NCI-H1436 (cell line): ENCODE results near the gene AMMECR1L.
"Not testable (repeated sequence)": the region's sequence is repeated elsewhere in the genome, so short reads cannot be mapped to it uniquely, and the experiment has no call there.

Source experiments
- DNase-seq: peaks from one replicate; lab custom pipeline; 2025; lab: John Stamatoyannopoulos, UW

The AMMECR1L gene

DNA sequence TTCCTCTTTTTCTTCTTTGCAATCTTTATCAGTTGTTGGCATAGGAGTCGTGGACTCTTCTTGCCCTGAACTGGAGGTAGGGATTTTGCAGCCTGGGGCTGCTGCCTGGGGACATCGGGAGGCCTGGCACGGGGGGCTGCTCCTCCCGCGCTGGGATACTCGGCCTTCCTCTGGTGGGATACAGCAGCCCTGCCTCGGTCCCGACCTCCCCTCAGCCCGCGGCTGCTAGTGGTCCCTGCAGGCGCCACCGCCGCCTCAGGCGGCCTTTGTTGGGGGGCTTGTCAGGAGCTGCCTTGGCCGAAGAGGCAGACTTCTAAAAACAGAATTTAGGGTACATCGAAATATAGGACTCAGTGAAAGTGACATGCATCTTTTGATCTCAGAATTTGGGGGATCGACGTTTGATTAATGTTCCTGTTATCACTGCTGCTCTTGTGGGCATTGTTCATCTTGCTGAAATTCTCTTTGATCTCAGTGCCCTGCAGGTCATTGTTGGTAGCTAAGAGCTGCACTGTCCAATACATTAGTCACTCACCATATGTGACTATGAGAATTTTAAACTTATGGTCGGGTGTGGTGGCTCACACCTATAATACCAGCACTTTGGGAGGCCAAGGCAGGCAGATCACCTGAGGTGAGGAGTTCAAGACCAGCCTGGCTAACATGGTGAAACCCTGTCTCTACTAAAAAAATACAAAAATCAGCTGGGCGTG lies 44.1 kb downstream of the AMMECR1L start:
- no peak for DNase-seq

DNA sequence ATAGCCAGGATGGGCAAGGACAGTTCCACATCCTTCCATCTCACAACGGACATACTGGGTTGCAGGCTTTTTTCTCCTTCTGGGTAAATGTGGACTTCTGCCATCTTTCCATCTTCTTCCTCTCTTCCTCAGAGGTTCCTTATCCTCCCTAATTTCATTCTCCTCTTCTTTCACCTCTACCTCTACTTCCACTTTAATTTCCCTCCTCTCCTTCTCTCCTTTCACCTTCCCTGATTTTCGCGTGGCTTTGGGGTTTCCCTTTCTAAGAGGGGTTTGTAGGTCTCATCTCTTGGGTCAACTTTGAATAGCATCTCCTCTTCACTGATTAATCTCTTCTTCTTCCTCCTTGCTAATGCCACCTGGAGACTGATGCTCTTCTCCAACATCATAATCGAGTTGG lies 44.9 kb downstream of the AMMECR1L start:
- DNase-seq = no peak

- DNase-seq = no peak
Measured at GRCh38 chr2:127834951-127835350, 50.8 kb downstream of the AMMECR1L start.

GRCh38 chr2:127829845-127830246 lies 55.9 kb downstream of the AMMECR1L start:
- peak; percentile 57 for DNase-seq

GRCh38 chr2:127826708-127827107 lies 59.0 kb downstream of the AMMECR1L start:
- not testable (repeated sequence) for DNase-seq

DNA sequence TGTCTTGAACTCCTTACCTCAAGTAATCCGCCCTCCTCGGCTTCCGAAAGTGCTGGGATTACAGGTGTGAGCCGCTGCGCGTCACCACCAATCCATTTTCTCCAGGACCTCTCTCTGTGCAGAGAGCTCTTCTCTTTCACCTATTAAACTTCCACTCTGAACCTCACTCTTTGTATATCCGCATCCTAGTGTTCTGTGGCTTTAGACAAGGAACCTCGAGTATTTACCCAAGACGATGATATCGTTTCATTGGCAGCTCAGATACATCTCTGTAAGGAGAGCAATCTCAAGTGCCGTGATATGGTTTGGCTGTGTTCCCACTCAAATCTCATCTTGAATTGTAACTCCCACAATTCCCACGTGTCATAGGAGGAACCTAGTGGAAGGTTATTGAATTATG lies 59.7 kb downstream of the AMMECR1L start:
- DNase-seq = no peak

GRCh38 chr2:127820080-127820668 lies 65.6 kb downstream of the AMMECR1L start:
- DNase-seq = no peak

GRCh38 chr2:127818794-127819425 lies 66.8 kb downstream of the AMMECR1L start:
- DNase-seq = no peak

DNA sequence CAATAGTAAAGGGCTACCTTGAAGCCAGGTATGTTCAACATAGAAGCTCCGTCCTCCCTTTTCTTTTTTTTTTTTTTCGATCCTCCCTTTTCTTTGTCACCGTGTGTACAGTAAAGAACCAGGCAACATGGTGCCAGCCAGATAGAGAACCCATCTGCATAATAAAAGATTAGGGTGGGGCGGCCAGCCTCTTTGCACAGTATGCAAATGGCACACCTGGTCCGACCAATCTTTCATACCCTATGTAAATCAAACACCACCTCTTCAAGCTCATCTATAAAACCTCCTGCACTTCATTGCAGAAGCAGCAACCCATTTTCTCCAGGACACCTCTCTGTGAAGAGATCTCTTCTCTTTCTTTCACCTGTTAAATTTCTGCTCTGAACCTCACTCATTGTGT lies 67.5 kb downstream of the AMMECR1L start:
- no peak for DNase-seq

GRCh38 chr2:127814677-127815076 lies 71.1 kb downstream of the AMMECR1L start:
- no peak for DNase-seq

DNA sequence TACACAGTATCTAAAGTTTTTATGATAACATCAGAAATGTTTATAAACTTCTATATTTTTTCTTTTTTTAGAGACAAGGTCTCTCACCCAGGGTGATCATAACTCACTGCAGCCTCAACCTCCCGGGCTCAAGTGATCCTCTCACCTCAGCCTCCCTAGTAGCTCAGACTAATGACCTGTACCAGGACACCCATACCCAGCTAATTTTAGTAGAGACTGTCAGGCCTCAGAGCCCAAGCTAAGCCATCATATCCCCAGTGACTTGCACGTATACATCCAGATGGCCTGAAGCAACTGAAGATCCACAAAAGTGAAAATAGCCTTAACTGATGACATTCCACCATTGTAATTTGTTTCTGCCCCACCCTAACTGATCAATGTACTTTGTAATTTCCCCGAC lies 73.3 kb downstream of the AMMECR1L start:
- not testable (repeated sequence) for DNase-seq
